Lower leg skin (tissue), 3 donors: ENCODE data around the gene RAB11FIP3.

Source experiments
- CTCF ChIP-seq, 3 donors: fragments of 450-650 bp; IDR thresholded peaks; one replicate each; pipeline ENCODE4 v1.5.1; 2016; ENCODE audit warnings: antibody characterized with exemption in 3 of 3, mild to moderate bottlenecking in 3 of 3, moderate library complexity in 2 of 3
- POLR2A ChIP-seq, 2 donors: fragments of 450-650 bp; IDR thresholded peaks; one replicate each; pipeline ENCODE4 v1.6.1; 2016 to 2017; ENCODE audit warnings: antibody characterized with exemption in 2 of 2, mild to moderate bottlenecking in 1 of 2, moderate library complexity in 1 of 2

- no peak for TF ChIP-seq POLR2A (IDR thresholded peaks at IDR 0.05)
- no peak for TF ChIP-seq CTCF (IDR thresholded peaks at IDR 0.05)
These were observed 30.0 kb downstream of the RAB11FIP3 start for GRCh38 chr16:455453-455852.
